Measurements from ENCODE around the gene ZNF467. TPM values are rescaled to one million over a fixed set of nuclear protein-coding genes. Genes with fewer than 3 reads are reported as not detected.

The ZNF467 gene
- total RNA-seq, 4 donors from 2014 or later: 1.2 to 4.4 (median 2.0) TPM

DNA sequence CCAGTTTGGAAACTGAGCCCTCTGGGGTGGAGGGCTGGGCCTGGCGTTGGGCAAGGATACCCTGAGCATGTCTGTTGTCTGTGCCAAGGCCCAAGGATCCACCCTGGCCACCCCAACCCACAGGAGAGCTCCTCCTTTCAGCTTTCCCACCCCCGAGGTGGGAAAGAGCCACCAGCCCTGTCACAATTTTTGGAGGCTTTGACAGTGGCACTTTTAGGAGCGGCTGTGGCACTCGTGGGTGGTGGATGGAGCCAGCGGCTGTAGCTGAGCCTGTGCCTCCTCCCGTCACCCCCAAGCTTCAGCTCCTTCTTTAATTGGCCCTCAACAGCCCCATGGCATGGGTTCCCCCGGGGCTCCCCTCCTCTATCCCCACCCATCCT is 46.6 kb upstream of the ZNF467 start:
- 64% methylated on average over 4 of the region's 7 CpGs; no CpG with 5 or more reads in 1 of the 2 donors for WGBS, 2 donors

DNA sequence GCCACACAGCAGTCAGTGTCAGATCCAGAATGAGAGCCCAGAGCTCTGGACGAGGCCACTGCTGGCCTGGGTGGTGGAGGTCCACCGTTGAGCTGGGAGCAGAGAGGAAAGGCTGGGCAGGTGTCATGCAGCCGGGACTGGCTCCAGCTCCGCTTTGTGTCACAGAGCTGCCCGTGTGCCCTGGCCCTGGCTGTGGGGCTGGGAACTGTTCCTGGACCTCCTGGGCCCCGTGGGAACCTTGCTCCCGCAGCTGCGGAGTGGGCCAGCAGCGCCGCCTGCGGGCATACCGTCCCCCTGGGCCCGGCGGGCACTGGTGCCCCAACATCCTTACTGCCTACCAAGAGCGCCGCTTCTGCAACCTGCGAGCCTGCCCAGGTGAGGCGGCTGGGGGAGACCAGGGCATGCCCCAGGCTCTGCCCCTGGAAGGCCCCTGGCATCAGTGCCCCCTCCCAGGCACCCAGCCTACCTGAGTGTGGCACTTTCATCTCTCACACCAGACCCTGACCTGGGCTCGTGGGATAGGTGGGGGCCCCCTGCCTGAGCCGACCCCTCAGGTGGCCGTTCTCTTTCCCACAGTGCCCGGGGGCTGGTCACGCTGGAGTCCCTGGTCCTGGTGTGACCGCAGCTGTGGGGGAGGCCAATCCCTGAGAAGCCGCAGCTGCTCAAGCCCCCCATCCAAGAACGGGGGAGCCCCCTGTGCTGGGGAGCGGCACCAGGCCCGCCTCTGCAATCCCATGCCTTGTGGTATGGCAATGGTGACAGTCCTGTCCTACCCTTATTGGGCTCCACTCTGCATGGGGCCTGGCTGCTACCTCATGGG is 46.0 kb upstream of the ZNF467 start:
- no peaks in the 10 kb centered on the region for H3K4me1 ChIP-seq
- WGBS, 2 donors: 80% methylated on average over 3 of the region's 28 CpGs; no CpG with 5 or more reads in 1 of the 2 donors
- no peaks in the 10 kb centered on the region for H3K36me3 ChIP-seq
- no peak overlapping the region for H3K4me3 ChIP-seq
- peaks cover 0 to 18% (median 0%) of the 10 kb centered on the region in 4 donors for H3K27me3 ChIP-seq
- intact Hi-C loops (cut with DNase I): no loop called here
- H3K27ac ChIP-seq: no peak overlapping the region
- no peak for TF ChIP-seq POLR2A (IDR thresholded peaks at IDR 0.05)
- TF ChIP-seq, protein P1, sequence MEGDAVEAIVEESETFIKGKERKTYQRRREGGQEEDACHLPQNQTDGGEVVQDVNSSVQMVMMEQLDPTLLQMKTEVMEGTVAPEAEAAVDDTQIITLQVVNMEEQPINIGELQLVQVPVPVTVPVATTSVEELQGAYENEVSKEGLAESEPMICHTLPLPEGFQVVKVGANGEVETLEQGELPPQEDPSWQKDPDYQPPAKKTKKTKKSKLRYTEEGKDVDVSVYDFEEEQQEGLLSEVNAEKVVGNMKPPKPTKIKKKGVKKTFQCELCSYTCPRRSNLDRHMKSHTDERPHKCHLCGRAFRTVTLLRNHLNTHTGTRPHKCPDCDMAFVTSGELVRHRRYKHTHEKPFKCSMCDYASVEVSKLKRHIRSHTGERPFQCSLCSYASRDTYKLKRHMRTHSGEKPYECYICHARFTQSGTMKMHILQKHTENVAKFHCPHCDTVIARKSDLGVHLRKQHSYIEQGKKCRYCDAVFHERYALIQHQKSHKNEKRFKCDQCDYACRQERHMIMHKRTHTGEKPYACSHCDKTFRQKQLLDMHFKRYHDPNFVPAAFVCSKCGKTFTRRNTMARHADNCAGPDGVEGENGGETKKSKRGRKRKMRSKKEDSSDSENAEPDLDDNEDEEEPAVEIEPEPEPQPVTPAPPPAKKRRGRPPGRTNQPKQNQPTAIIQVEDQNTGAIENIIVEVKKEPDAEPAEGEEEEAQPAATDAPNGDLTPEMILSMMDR (IDR thresholded peaks at IDR 0.05): no peak
- no peaks in the 10 kb centered on the region for H3K9me3 ChIP-seq
- DNase-seq: no peak

More for the DNA sequence above, 46.6 kb upstream of the ZNF467 start:
- H3K4me1 ChIP-seq: no peaks in the 10 kb centered on the region
- TF ChIP-seq POLR2A (IDR thresholded peaks at IDR 0.05): no peak
- TF ChIP-seq, protein P1 (IDR thresholded peaks at IDR 0.05): no peak
- H3K9me3 ChIP-seq: no peaks in the 10 kb centered on the region
- no peak overlapping the region for H3K4me3 ChIP-seq
- DNase-seq: no peak
- H3K36me3 ChIP-seq: no peaks in the 10 kb centered on the region
- no peak overlapping the region for H3K27ac ChIP-seq
- intact Hi-C loops (cut with DNase I): no loop called here
- H3K27me3 ChIP-seq: peaks cover 0 to 18% (median 0%) of the 10 kb centered on the region in 4 donors

- H3K27me3 ChIP-seq: peaks cover 0 to 18% (median 0%) of the 10 kb centered on the region in 4 donors
- H3K4me3 ChIP-seq: no peak overlapping the region
- no peaks in the 10 kb centered on the region for H3K4me1 ChIP-seq
- intact Hi-C loops (cut with DNase I): no loop called here
- H3K36me3 ChIP-seq: no peaks in the 10 kb centered on the region
- DNase-seq: no peak
- no peak overlapping the region for H3K27ac ChIP-seq
- WGBS, 2 donors: 88 to 92% methylated on average over 2 to 4 of the region's 9 CpGs
- H3K9me3 ChIP-seq: no peaks in the 10 kb centered on the region
- TF ChIP-seq, protein P1 (IDR thresholded peaks at IDR 0.05): no peak
- no peak for TF ChIP-seq POLR2A (IDR thresholded peaks at IDR 0.05)
These were observed 45.1 kb upstream of the ZNF467 start for GRCh38 chr7:149818536-149818840.

- Histone ChIP-seq H3K27me3 (peaks cover 0 to 18% (median 0%) of the 10 kb centered on the region in 4 donors), H3K9me3 (no peaks in the 10 kb centered on the region), H3K4me3 (no peak overlapping the region), H3K4me1 (no peaks in the 10 kb centered on the region), H3K27ac (no peak overlapping the region), H3K36me3 (no peaks in the 10 kb centered on the region)
- intact Hi-C loops (cut with DNase I): no loop called here
- TF ChIP-seq, protein P1 (IDR thresholded peaks at IDR 0.05): no peak
- TF ChIP-seq POLR2A (IDR thresholded peaks at IDR 0.05): no peak
- 73 to 92% methylated on average over 10 to 13 of the region's 23 CpGs for WGBS, 2 donors
- no peak for DNase-seq
These were observed 44.6 kb upstream of the ZNF467 start for GRCh38 chr7:149817836-149818535.

DNA sequence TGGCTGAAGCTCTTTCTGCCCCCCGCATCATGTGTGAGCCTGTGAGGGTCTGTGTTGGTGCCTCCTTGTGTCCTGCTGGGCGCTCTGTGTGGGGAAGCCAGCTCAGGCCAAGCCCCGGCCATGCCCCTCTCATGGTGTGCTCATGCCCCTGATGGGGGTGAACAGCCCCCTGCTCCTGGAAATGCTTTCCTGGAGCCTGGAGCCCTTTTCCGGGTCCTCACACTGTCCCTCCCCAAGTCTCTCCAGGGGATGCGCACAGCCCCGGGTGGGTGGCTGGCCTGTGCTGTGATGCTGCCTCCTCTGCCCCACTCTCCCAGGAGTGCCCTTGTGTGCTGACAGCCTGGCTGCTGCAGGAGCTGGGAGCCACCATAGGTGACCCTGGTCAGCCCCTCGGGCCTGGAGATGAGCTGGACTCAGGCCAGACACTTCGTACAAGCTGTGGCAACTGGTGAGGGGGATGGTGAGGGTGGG is 43.9 kb upstream of the ZNF467 start:
- DNase-seq: no peak
- intact Hi-C loops (cut with DNase I): no loop called here
- Histone ChIP-seq H3K4me3 (no peak overlapping the region), H3K36me3 (no peaks in the 10 kb centered on the region), H3K27me3 (peaks cover 0 to 18% (median 0%) of the 10 kb centered on the region in 4 donors), H3K27ac (no peak overlapping the region), H3K9me3 (no peaks in the 10 kb centered on the region), H3K4me1 (no peaks in the 10 kb centered on the region)
- TF ChIP-seq, protein P1 (IDR thresholded peaks at IDR 0.05): no peak
- TF ChIP-seq POLR2A (IDR thresholded peaks at IDR 0.05): no peak
- WGBS, 2 donors: 100% methylated on average over 1 of the region's 8 CpGs; no CpG with 5 or more reads in 1 of the 2 donors

Measured in esophagus squamous epithelium (tissue), 5 donors.